ENCODE measurements around the gene KRTAP4-16. TPM values are rescaled to one million over a fixed set of nuclear protein-coding genes. Genes with fewer than 3 reads are reported as not detected.
"Not testable (repeated sequence)": the region's sequence is repeated elsewhere in the genome, so short reads cannot be mapped to it uniquely, and the experiment has no call there.

KRTAP4-16 gene
- total RNA-seq, 1 donor from 2014 or later: not detected

- no peaks in the 10 kb centered on the region for H3K4me1 Mint-ChIP-seq
- no peak overlapping the region for H3K27ac Mint-ChIP-seq (ENCODE audit: unreplicated experiment)
- H3K4me3 Mint-ChIP-seq: no peak overlapping the region
- H3K36me3 Mint-ChIP-seq (ENCODE audit: low read depth): no peaks in the 10 kb centered on the region
- TF ChIP-seq CTCF (conservative IDR thresholded peaks at IDR 0.05): no peak
- no peaks in the 10 kb centered on the region for H3K9me3 Mint-ChIP-seq
- peaks cover 37% of the 10 kb centered on the region for H3K27me3 Mint-ChIP-seq (ENCODE audit: low read depth)
- DNase-seq (ENCODE audit: low read depth, low spot score): no peak
Observed at GRCh38 chr17:41121742-41122141, 19.7 kb upstream of the KRTAP4-16 start.

GRCh38 chr17:41119696-41120690 is 18.0 kb upstream of the KRTAP4-16 start:
- H3K4me1 Mint-ChIP-seq; H3K9me3 Mint-ChIP-seq; H3K36me3 Mint-ChIP-seq (ENCODE audit: low read depth); DNase-seq (ENCODE audit: low read depth, low spot score); H3K27ac Mint-ChIP-seq (ENCODE audit: unreplicated experiment); H3K4me3 Mint-ChIP-seq: not testable (repeated sequence)
- H3K27me3 Mint-ChIP-seq (ENCODE audit: low read depth): peaks cover 44% of the 10 kb centered on the region

- no peaks in the 10 kb centered on the region for H3K9me3 Mint-ChIP-seq
- no peak overlapping the region for H3K27ac Mint-ChIP-seq (ENCODE audit: unreplicated experiment)
- no peak overlapping the region for H3K4me3 Mint-ChIP-seq
- no peaks in the 10 kb centered on the region for H3K36me3 Mint-ChIP-seq (ENCODE audit: low read depth)
- DNase-seq (ENCODE audit: low read depth, low spot score): no peak
- TF ChIP-seq CTCF (conservative IDR thresholded peaks at IDR 0.05): no peak
- no peaks in the 10 kb centered on the region for H3K4me1 Mint-ChIP-seq
- peaks cover 40% of the 10 kb centered on the region for H3K27me3 Mint-ChIP-seq (ENCODE audit: low read depth)
Observed at GRCh38 chr17:41118721-41119120, 16.7 kb upstream of the KRTAP4-16 start.

GRCh38 chr17:41117846-41118386 is 15.9 kb upstream of the KRTAP4-16 start, which contains the start of gene KRTAP4-11:
TSS of gene KRTAP4-11 (minus strand) at chr17:41118373. CDS start at chr17:41118315, 58 bp downstream.
- DNase-seq (ENCODE audit: low read depth, low spot score); H3K4me1 Mint-ChIP-seq; H3K36me3 Mint-ChIP-seq (ENCODE audit: low read depth); H3K27ac Mint-ChIP-seq (ENCODE audit: unreplicated experiment); H3K4me3 Mint-ChIP-seq; H3K9me3 Mint-ChIP-seq: not testable (repeated sequence)
- H3K27me3 Mint-ChIP-seq (ENCODE audit: low read depth): peaks cover 35% of the 10 kb centered on the region

- Mint-ChIP-seq H3K4me3 (no peak overlapping the region), H3K4me1 (no peaks in the 10 kb centered on the region), H3K9me3 (no peaks in the 10 kb centered on the region), H3K36me3 (ENCODE audit: low read depth) (no peaks in the 10 kb centered on the region), H3K27ac (ENCODE audit: unreplicated experiment) (no peak overlapping the region), H3K27me3 (ENCODE audit: low read depth) (peaks cover 26% of the 10 kb centered on the region)
- no peak for DNase-seq (ENCODE audit: low read depth, low spot score)
- no peak for TF ChIP-seq CTCF (conservative IDR thresholded peaks at IDR 0.05)
Observed at GRCh38 chr17:41116297-41116696, 14.3 kb upstream of the KRTAP4-16 start.

GRCh38 chr17:41111151-41111885 is 9.3 kb upstream of the KRTAP4-16 start:
- no peak for TF ChIP-seq CTCF (conservative IDR thresholded peaks at IDR 0.05)

GRCh38 chr17:41108728-41109386 is 6.8 kb upstream of the KRTAP4-16 start:
- not testable (repeated sequence) for H3K4me3 Mint-ChIP-seq; DNase-seq (ENCODE audit: low read depth, low spot score); H3K9me3 Mint-ChIP-seq; H3K4me1 Mint-ChIP-seq; H3K36me3 Mint-ChIP-seq (ENCODE audit: low read depth); H3K27ac Mint-ChIP-seq (ENCODE audit: unreplicated experiment); H3K27me3 Mint-ChIP-seq (ENCODE audit: low read depth)

More at GRCh38 chr17:41111151-41111885, 9.3 kb upstream of the KRTAP4-16 start:
- Mint-ChIP-seq H3K36me3 (ENCODE audit: low read depth) (peaks cover 3% of the 10 kb centered on the region), H3K9me3 (peaks cover 5% of the 10 kb centered on the region), H3K27me3 (ENCODE audit: low read depth) (peaks cover 11% of the 10 kb centered on the region), H3K4me1 (no peaks in the 10 kb centered on the region), H3K4me3 (no peak overlapping the region), H3K27ac (ENCODE audit: unreplicated experiment) (no peak overlapping the region)
- DNase-seq (ENCODE audit: low read depth, low spot score): no peak

Data from neural crest cell (in vitro differentiated cells).